Large intestine (tissue), 3 donors: ENCODE measurements around the gene HSPBAP1. TPM values are rescaled to one million over a fixed set of nuclear protein-coding genes. Genes with fewer than 3 reads are reported as not detected.

Experiments
- DNase-seq, 2 donors: peaks; one replicate each; pipeline versions ENCODE4 v3.0.0 to v3.0.0-alpha.2; 2013
- H3K27ac ChIP-seq: one replicate; pipeline ENCODE4 v1.5.1; 2013; ENCODE audit warnings: low read length
- H3K27me3 ChIP-seq: 2 replicates; pipeline ENCODE4 v1.6.1; 2013; ENCODE audit warnings: low read length; ENCODE audit not compliant: control insufficient read depth, insufficient read depth
- H3K36me3 ChIP-seq: 2 replicates; pipeline ENCODE4 v1.6.1; 2013; ENCODE audit warnings: low read length; ENCODE audit not compliant: control insufficient read depth, insufficient read depth
- H3K4me1 ChIP-seq: one replicate; pipeline ENCODE4 v1.6.1; 2013; ENCODE audit warnings: low read length; ENCODE audit not compliant: control insufficient read depth, insufficient read depth
- H3K4me3 ChIP-seq: one replicate; pipeline ENCODE4 v1.5.1; 2013; ENCODE audit warnings: low read length
- H3K9me3 ChIP-seq: one replicate; pipeline ENCODE4 v1.6.1; 2013; ENCODE audit warnings: mild to moderate bottlenecking, low read depth, low read length, moderate library complexity; ENCODE audit not compliant: control insufficient read depth
- WGBS: methylation state at CpG from one replicate; pipeline ENCODE4 v1.1.5; 2013; ENCODE audit warnings: low lambda C conversion rate; ENCODE audit not compliant: insufficient coverage; 5-methylcytosine and 5-hydroxymethylcytosine counted together
- polyA plus RNA-seq: library from polyadenylated mRNA; unstranded; fragments of 120-200 nt; gene quantifications from one replicate; pipeline ENCODE4 v1.2.1, GENCODE V29; 2013

The HSPBAP1 gene
- polyA plus RNA-seq, 1 donor = 13.2 TPM

GRCh38 chr3:122690096-122690495 is 103.5 kb downstream of the HSPBAP1 start:
- H3K36me3 ChIP-seq = peaks cover 47% of the 10 kb centered on the region
- H3K9me3 ChIP-seq = no peaks in the 10 kb centered on the region
- no CpG with 5 or more reads among the region's 1 CpG for WGBS
- no peak overlapping the region for H3K4me3 ChIP-seq
- H3K27ac ChIP-seq = peak overlapping the region; percentile 83
- no peak for DNase-seq
- H3K4me1 ChIP-seq = peaks cover 10% of the 10 kb centered on the region
- H3K27me3 ChIP-seq = no peaks in the 10 kb centered on the region

Other genes with a start within 250 kb of the HSPBAP1 start
- 32.0 TPM for gene PARP9, start 229.5 kb downstream of the HSPBAP1 start, polyA plus RNA-seq
- gene DTX3L, start 229.5 kb downstream of the HSPBAP1 start, polyA plus RNA-seq = 34.0 TPM
- gene PARP15, start 216.2 kb downstream of the HSPBAP1 start, polyA plus RNA-seq = 1.5 TPM
- 34.1 TPM for gene PARP14, start 113.0 kb downstream of the HSPBAP1 start, polyA plus RNA-seq
- gene SLC49A4, start 1.2 kb upstream of the HSPBAP1 start, polyA plus RNA-seq = 14.3 TPM
- gene SEMA5B, start 233.9 kb upstream of the HSPBAP1 start, polyA plus RNA-seq = 5.4 TPM